Measurements from ENCODE around the gene SBK2.

SBK2 gene

GRCh38 chr19:55485439-55486011 is 51.4 kb downstream of the SBK2 start:
- DNase-seq, result no peak

GRCh38 chr19:55484593-55485438 is 52.1 kb downstream of the SBK2 start, which contains the start of gene NAT14:
Gene NAT14, plus strand, starts transcription at chr19:55485188. Its CDS starts 521 bp downstream, at chr19:55485709.
- peak; percentile 65 for DNase-seq

GRCh38 chr19:55483706-55484592 is 53.0 kb downstream of the SBK2 start:
- no peak for DNase-seq

GRCh38 chr19:55482967-55483705 is 53.8 kb downstream of the SBK2 start:
- no peak for DNase-seq

GRCh38 chr19:55482156-55482961 is 54.6 kb downstream of the SBK2 start:
- no peak for DNase-seq

GRCh38 chr19:55481794-55482155 is 55.2 kb downstream of the SBK2 start:
- DNase-seq, result no peak

GRCh38 chr19:55481148-55481793 is 55.7 kb downstream of the SBK2 start:
- DNase-seq, result no peak

GRCh38 chr19:55479451-55480230 is 57.3 kb downstream of the SBK2 start:
- no peak for DNase-seq

GRCh38 chr19:55479045-55479444 is 57.9 kb downstream of the SBK2 start:
- no peak for DNase-seq
